Upper lobe of right lung (tissue), 1 donor: ENCODE results near the gene KCNT1. TPM values are rescaled to one million over a fixed set of nuclear protein-coding genes. Genes with fewer than 3 reads are reported as not detected.
"Not testable (repeated sequence)": the region's sequence is repeated elsewhere in the genome, so short reads cannot be mapped to it uniquely, and the experiment has no call there.

ENCODE experiments used
- ATAC-seq: fragments of 200-7000 bp; cut with Tn5 transposase; one replicate; pipeline ENCODE4 v1.9.1; 2020; ENCODE audit warnings: mild to moderate bottlenecking, moderate library complexity
- DNase-seq: peaks from one replicate; pipeline ENCODE4 v3.0.0-alpha.2; 2020
- H3K27ac ChIP-seq: fragments of 200-600 bp; one replicate; pipeline ENCODE4 v1.8.0; 2022
- H3K27me3 ChIP-seq: fragments of 200-600 bp; one replicate; pipeline ENCODE4 v1.8.0; 2022; ENCODE audit warnings: mild to moderate bottlenecking
- H3K36me3 ChIP-seq: fragments of 200-600 bp; one replicate; pipeline ENCODE4 v1.8.0; 2022
- H3K4me1 ChIP-seq: fragments of 200-600 bp; one replicate; pipeline ENCODE4 v1.8.0; 2022
- H3K4me3 ChIP-seq: fragments of 200-600 bp; one replicate; pipeline ENCODE4 v1.8.0; 2022; ENCODE audit warnings: mild to moderate bottlenecking
- H3K9me3 ChIP-seq: fragments of 200-600 bp; one replicate; pipeline ENCODE4 v1.8.0; 2022
- CTCF ChIP-seq: fragments of 200-600 bp; IDR thresholded peaks from one replicate; pipeline ENCODE4 v1.8.0; 2022; ENCODE audit warnings: antibody characterized with exemption
- intact Hi-C: fragments of 100-400 bp; cut with DNase I; formaldehyde crosslinking; loops from one replicate; pipeline ENCODE4 v1.11.0; 2022
- total RNA-seq: library from RNA; stranded (reverse); fragmentation: NEBNext Ultra II Directional; extraction: Animal tissue kit (Norgen Biotek cat#: 25700); gene quantifications from one replicate; pipeline ENCODE4 v1.2.1, GENCODE V29; 2021
- donor health status: DM: no; HTN: yes; CAD: no; lungs with severe emphysema.

KCNT1 gene
- total RNA-seq, 1 donor from 2014 or later: 0.29 TPM

- H3K27ac ChIP-seq: no peak overlapping the region
- intact Hi-C loops: no loop called here
- peaks cover 15% of the 10 kb centered on the region for H3K27me3 ChIP-seq
- H3K4me3 ChIP-seq: no peak overlapping the region
- H3K9me3 ChIP-seq: no peaks in the 10 kb centered on the region
- DNase-seq (peak; percentile 57), ATAC-seq (no peak)
- TF ChIP-seq CTCF: no peak
- H3K4me1 ChIP-seq: no peaks in the 10 kb centered on the region
- H3K36me3 ChIP-seq: no peaks in the 10 kb centered on the region
These were observed 32.2 kb upstream of the KCNT1 start for GRCh38 chr9:135669616-135670285.

- intact Hi-C loops: no loop called here
- H3K4me3 ChIP-seq: no peak overlapping the region
- no peak for TF ChIP-seq CTCF
- no peaks in the 10 kb centered on the region for H3K9me3 ChIP-seq
- H3K27me3 ChIP-seq: peaks cover 11% of the 10 kb centered on the region
- DNase-seq (peak; percentile 58), ATAC-seq (no peak)
- no peaks in the 10 kb centered on the region for H3K4me1 ChIP-seq
- H3K27ac ChIP-seq: no peak overlapping the region
- H3K36me3 ChIP-seq: no peaks in the 10 kb centered on the region
These were observed 31.0 kb upstream of the KCNT1 start for GRCh38 chr9:135670721-135671590.

DNA sequence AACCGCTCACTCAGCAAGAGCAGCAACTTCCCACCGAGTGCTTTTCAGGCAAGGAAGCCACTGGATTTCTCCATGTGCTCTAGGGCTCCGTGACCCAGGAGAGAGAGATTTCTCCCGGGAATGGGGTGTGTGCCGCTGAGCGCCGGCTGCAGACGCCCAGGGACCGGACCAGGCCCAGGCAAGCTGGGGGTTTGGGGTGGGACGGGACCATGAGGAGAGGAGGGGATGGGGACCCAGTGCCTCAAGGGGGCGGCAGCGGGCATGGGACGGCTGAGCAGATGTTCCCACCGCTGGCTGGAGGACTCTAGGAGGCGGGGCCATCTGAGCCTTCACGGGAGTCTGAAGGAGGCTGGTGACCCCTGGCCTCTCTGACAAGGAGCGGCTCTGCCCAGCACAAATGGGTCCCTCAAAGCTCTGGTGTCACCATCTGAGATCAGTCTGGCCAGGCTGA, 30.4 kb upstream of the KCNT1 start:
- no peak for TF ChIP-seq CTCF
- H3K4me1 ChIP-seq: no peaks in the 10 kb centered on the region
- ATAC-seq (no peak), DNase-seq (peak; percentile 51)
- no peaks in the 10 kb centered on the region for H3K9me3 ChIP-seq
- no peaks in the 10 kb centered on the region for H3K36me3 ChIP-seq
- H3K27me3 ChIP-seq: peaks cover 8% of the 10 kb centered on the region
- no peak overlapping the region for H3K27ac ChIP-seq
- no peak overlapping the region for H3K4me3 ChIP-seq
- intact Hi-C loops: no loop called here

DNA sequence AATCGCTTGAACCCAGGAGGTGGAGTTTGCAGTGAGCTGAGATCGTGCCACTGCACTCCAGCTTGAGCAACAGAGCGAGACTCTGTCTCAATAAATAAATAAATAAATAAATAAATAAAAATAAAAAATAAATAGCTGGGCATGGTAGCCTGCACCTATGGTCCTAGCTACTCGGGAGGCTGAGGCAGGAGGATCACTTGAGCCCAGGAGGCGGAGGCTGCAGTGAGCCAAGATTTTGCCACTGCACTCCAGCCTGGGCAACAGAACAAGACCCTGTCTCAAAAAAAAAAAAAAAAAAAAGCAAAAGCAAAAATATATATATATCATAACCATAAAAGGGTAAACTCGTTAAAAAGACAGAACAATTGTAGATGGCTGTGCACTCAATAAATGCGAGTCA, 29.2 kb upstream of the KCNT1 start:
- H3K27ac ChIP-seq, H3K36me3 ChIP-seq, intact Hi-C loops, ATAC-seq, H3K27me3 ChIP-seq, H3K4me1 ChIP-seq, H3K4me3 ChIP-seq, H3K9me3 ChIP-seq, DNase-seq: not testable (repeated sequence)

DNA sequence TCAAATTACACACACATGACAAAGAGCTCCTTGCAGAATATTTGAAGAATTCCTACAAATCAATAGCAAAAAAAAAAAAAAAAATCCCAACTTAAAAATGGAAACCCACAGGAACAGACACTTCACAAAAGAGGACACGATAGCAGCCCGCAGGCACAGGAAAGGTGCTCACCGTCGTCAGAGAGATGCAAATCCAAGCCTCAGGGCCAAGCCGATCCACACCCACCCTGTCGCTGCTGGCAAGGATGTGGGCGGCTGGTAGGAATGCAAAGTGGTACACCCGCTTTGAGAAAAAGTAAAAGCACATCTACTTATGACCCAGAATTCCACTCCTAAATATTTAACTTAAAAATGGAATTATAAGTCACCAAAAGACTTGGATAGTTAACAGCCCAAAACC, 28.0 kb upstream of the KCNT1 start:
- no peak overlapping the region for H3K27ac ChIP-seq
- ATAC-seq (no peak), DNase-seq (no peak)
- no peaks in the 10 kb centered on the region for H3K9me3 ChIP-seq
- no peaks in the 10 kb centered on the region for H3K4me1 ChIP-seq
- no peak overlapping the region for H3K4me3 ChIP-seq
- H3K36me3 ChIP-seq: no peaks in the 10 kb centered on the region
- TF ChIP-seq CTCF: no peak
- intact Hi-C loops: no loop called here
- H3K27me3 ChIP-seq: peaks cover 8% of the 10 kb centered on the region

- H3K4me1 ChIP-seq: no peaks in the 10 kb centered on the region
These were observed 27.0 kb upstream of the KCNT1 start for GRCh38 chr9:135674977-135675376.

More at GRCh38 chr9:135674977-135675376, 27.0 kb upstream of the KCNT1 start:
- no peak for TF ChIP-seq CTCF
- H3K36me3 ChIP-seq: no peaks in the 10 kb centered on the region
- H3K4me3 ChIP-seq: no peak overlapping the region
- no peaks in the 10 kb centered on the region for H3K9me3 ChIP-seq
- H3K27me3 ChIP-seq: peaks cover 8% of the 10 kb centered on the region
- DNase-seq (no peak), ATAC-seq (no peak)
- intact Hi-C loops: no loop called here
- H3K27ac ChIP-seq: no peak overlapping the region
